ENCODE measurements around the gene RPS21.

Gene RPS21

GRCh38 chr20:62408640-62409039 is 21.7 kb downstream of the RPS21 start:
- H3K27ac ChIP-seq (ENCODE audit: low read length, poor library complexity, severe bottlenecking), result no peak overlapping the region
- H3K23ac ChIP-seq (ENCODE audit: low read length in 2 of 2), result no peak overlapping the region

GRCh38 chr20:62409086-62409853 is 22.4 kb downstream of the RPS21 start:
- no peak overlapping the region for H3K4me3 ChIP-seq (ENCODE audit: insufficient read depth in 1 of 2, low read depth in 1 of 2, low read length in 2 of 2)
- peaks cover 17% of the 10 kb centered on the region for H3K79me1 ChIP-seq (replicated peaks; ENCODE audit: low read length, poor library complexity, severe bottlenecking)
- no peaks in the 10 kb centered on the region for H3K9me3 ChIP-seq (ENCODE audit: control insufficient read depth, low read length)
- no peak overlapping the region for H2BK120ac ChIP-seq (ENCODE audit: low read depth, low read length)
- no peak overlapping the region for H2AK5ac ChIP-seq (ENCODE audit: low read length, severe bottlenecking)
- no peak for DNase-seq
- H3K18ac ChIP-seq (ENCODE audit: low read depth in 1 of 2, low read length in 2 of 2), result no peak overlapping the region
- H3K23ac ChIP-seq (ENCODE audit: low read length in 2 of 2), result no peak overlapping the region
- no peak overlapping the region for H4K8ac ChIP-seq (ENCODE audit: low read length)
- no peak overlapping the region for H3K27ac ChIP-seq (ENCODE audit: low read length, poor library complexity, severe bottlenecking)
- no peak overlapping the region for H3K9ac ChIP-seq (ENCODE audit: low read length)
- no peak overlapping the region for H2BK15ac ChIP-seq (ENCODE audit: low read depth, poor library complexity, severe bottlenecking)
- peaks cover 0 to 7% of the 10 kb centered on the region in 2 experiments for H3K36me3 ChIP-seq (ENCODE audit: control insufficient read depth in 1 of 2, insufficient read depth in 2 of 2, low read depth in 1 of 2, low read length in 2 of 2)
- peaks cover 41% of the 10 kb centered on the region for H3K4me1 ChIP-seq (ENCODE audit: control insufficient read depth, insufficient read depth, low read depth, low read length)
- 86% methylated on average over 12 of the region's 12 CpGs for WGBS
- no peak overlapping the region for H4K91ac ChIP-seq (ENCODE audit: low read length)
- no peak overlapping the region for H2BK5ac ChIP-seq (ENCODE audit: low read depth, low read length, poor library complexity, severe bottlenecking)
- H3K27me3 ChIP-seq (ENCODE audit: control insufficient read depth in 1 of 2, insufficient read depth in 1 of 2, low read length in 2 of 2), result peaks cover 7 to 41% of the 10 kb centered on the region in 2 experiments
- no peak overlapping the region for H2BK12ac ChIP-seq (ENCODE audit: low read length in 2 of 2)
- no peak overlapping the region for H2AFZ ChIP-seq (ENCODE audit: low read depth, low read length)
- H3K14ac ChIP-seq (ENCODE audit: low read length in 2 of 2), result no peak overlapping the region
- H3K4me2 ChIP-seq (ENCODE audit: low read length, poor library complexity, severe bottlenecking), result no peak overlapping the region
- H3K4ac ChIP-seq (ENCODE audit: low read depth in 1 of 2, low read length in 2 of 2), result no peak overlapping the region

More at GRCh38 chr20:62408640-62409039, 21.7 kb downstream of the RPS21 start:
- H3K18ac ChIP-seq (ENCODE audit: low read depth in 1 of 2, low read length in 2 of 2), result no peak overlapping the region
- no peak overlapping the region for H2AFZ ChIP-seq (ENCODE audit: low read depth, low read length)
- peaks cover 41% of the 10 kb centered on the region for H3K4me1 ChIP-seq (ENCODE audit: control insufficient read depth, insufficient read depth, low read depth, low read length)
- peaks cover 18% of the 10 kb centered on the region for H3K79me1 ChIP-seq (replicated peaks; ENCODE audit: low read length, poor library complexity, severe bottlenecking)
- H2AK5ac ChIP-seq (ENCODE audit: low read length, severe bottlenecking), result no peak overlapping the region
- H2BK15ac ChIP-seq (ENCODE audit: low read depth, poor library complexity, severe bottlenecking), result no peak overlapping the region
- H2BK12ac ChIP-seq (ENCODE audit: low read length in 2 of 2), result no peak overlapping the region
- 72% methylated on average over 12 of the region's 12 CpGs for WGBS
- no peak overlapping the region for H3K9ac ChIP-seq (ENCODE audit: low read length)
- no peak overlapping the region for H3K14ac ChIP-seq (ENCODE audit: low read length in 2 of 2)
- H3K36me3 ChIP-seq (ENCODE audit: control insufficient read depth in 1 of 2, insufficient read depth in 2 of 2, low read depth in 1 of 2, low read length in 2 of 2), result peaks cover 0 to 11% of the 10 kb centered on the region in 2 experiments
- no peaks in the 10 kb centered on the region for H3K9me3 ChIP-seq (ENCODE audit: control insufficient read depth, low read length)
- H4K91ac ChIP-seq (ENCODE audit: low read length), result no peak overlapping the region
- DNase-seq, result no peak
- H3K27me3 ChIP-seq (ENCODE audit: control insufficient read depth in 1 of 2, insufficient read depth in 1 of 2, low read length in 2 of 2), result peaks cover 7 to 41% of the 10 kb centered on the region in 2 experiments
- H4K8ac ChIP-seq (ENCODE audit: low read length), result no peak overlapping the region
- no peak overlapping the region for H3K4me3 ChIP-seq (ENCODE audit: insufficient read depth in 1 of 2, low read depth in 1 of 2, low read length in 2 of 2)
- H3K4me2 ChIP-seq (ENCODE audit: low read length, poor library complexity, severe bottlenecking), result no peak overlapping the region
- no peak overlapping the region for H2BK5ac ChIP-seq (ENCODE audit: low read depth, low read length, poor library complexity, severe bottlenecking)
- H3K4ac ChIP-seq (ENCODE audit: low read depth in 1 of 2, low read length in 2 of 2), result no peak overlapping the region
- no peak overlapping the region for H2BK120ac ChIP-seq (ENCODE audit: low read depth, low read length)

- H3K4me3 ChIP-seq (ENCODE audit: insufficient read depth in 1 of 2, low read depth in 1 of 2, low read length in 2 of 2), result no peak overlapping the region
- H3K4ac ChIP-seq (ENCODE audit: low read depth in 1 of 2, low read length in 2 of 2), result no peak overlapping the region
- no peak overlapping the region for H4K91ac ChIP-seq (ENCODE audit: low read length)
- no peak overlapping the region for H3K18ac ChIP-seq (ENCODE audit: low read depth in 1 of 2, low read length in 2 of 2)
- H3K4me2 ChIP-seq (ENCODE audit: low read length, poor library complexity, severe bottlenecking), result no peak overlapping the region
- no peak overlapping the region for H4K8ac ChIP-seq (ENCODE audit: low read length)
- H3K9me3 ChIP-seq (ENCODE audit: control insufficient read depth, low read length), result no peaks in the 10 kb centered on the region
- no peaks in the 10 kb centered on the region for H3K36me3 ChIP-seq (ENCODE audit: control insufficient read depth in 1 of 2, insufficient read depth in 2 of 2, low read depth in 1 of 2, low read length in 2 of 2)
- peak; percentile 30 for DNase-seq
- no peak overlapping the region for H3K14ac ChIP-seq (ENCODE audit: low read length in 2 of 2)
- H2AFZ ChIP-seq (ENCODE audit: low read depth, low read length), result no peak overlapping the region
- peaks cover 7 to 49% of the 10 kb centered on the region in 2 experiments for H3K27me3 ChIP-seq (ENCODE audit: control insufficient read depth in 1 of 2, insufficient read depth in 1 of 2, low read length in 2 of 2)
- no peak overlapping the region for H2BK120ac ChIP-seq (ENCODE audit: low read depth, low read length)
- no peak overlapping the region for H3K9ac ChIP-seq (ENCODE audit: low read length)
- WGBS, result 18% methylated on average over 27 of the region's 30 CpGs
- no peak overlapping the region for H2BK5ac ChIP-seq (ENCODE audit: low read depth, low read length, poor library complexity, severe bottlenecking)
- H3K79me1 ChIP-seq (replicated peaks; ENCODE audit: low read length, poor library complexity, severe bottlenecking), result peaks cover 12% of the 10 kb centered on the region
- H2AK5ac ChIP-seq (ENCODE audit: low read length, severe bottlenecking), result no peak overlapping the region
- H3K23ac ChIP-seq (ENCODE audit: low read length in 2 of 2), result no peak overlapping the region
- no peak overlapping the region for H2BK12ac ChIP-seq (ENCODE audit: low read length in 2 of 2)
- no peak overlapping the region for H2BK15ac ChIP-seq (ENCODE audit: low read depth, poor library complexity, severe bottlenecking)
- H3K27ac ChIP-seq (ENCODE audit: low read length, poor library complexity, severe bottlenecking), result no peak overlapping the region
- peaks cover 35% of the 10 kb centered on the region for H3K4me1 ChIP-seq (ENCODE audit: control insufficient read depth, insufficient read depth, low read depth, low read length)
Measured at GRCh38 chr20:62409931-62410745, 23.2 kb downstream of the RPS21 start.

All from mesenchymal stem cell (in vitro differentiated cells and primary cell).